Kidney capillary endothelial cell (primary cell): ENCODE measurements around the gene GMFB.
"Not testable (repeated sequence)": the region's sequence is repeated elsewhere in the genome, so short reads cannot be mapped to it uniquely, and the experiment has no call there.

Experiments
- DNase-seq: peaks from one replicate; pipeline ENCODE4 v3.0.0-alpha.2; 2018; ENCODE audit warnings: low spot score

Gene GMFB

DNA sequence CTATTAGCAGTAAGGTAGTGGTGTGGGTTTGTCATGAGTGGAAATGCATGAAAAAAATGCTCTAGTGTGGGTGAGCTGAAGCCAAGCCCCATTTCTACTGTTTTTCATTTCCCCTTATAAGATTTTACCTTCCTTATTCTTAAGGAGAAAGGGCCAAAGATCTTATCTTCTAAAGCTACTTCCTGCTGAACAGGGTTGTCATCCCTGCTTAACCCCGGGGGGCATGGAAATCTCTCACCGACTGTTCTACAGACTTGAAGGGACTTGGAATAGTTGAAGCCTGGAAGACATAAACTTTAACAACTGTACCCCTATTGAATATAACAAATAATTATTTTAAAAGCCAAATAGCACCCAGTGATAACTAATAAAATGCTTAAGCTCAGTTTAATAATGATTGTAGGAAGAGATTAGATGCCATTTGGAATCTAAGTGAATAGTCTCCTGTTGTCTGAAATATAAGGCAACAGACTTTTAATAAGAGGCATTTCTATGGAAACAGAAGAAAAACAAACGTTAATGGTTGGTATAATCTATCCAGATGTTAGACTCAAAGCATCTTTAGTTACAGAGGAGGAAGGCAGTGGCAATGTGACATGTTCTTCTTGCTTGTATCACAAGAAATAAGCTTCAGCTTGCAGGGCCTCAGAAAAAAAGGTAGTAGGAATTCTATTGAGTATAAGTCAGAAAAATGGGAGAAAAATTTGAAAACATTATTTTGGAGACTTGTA is 1.8 kb upstream of the GMFB start:
- DNase-seq: no peak

DNA sequence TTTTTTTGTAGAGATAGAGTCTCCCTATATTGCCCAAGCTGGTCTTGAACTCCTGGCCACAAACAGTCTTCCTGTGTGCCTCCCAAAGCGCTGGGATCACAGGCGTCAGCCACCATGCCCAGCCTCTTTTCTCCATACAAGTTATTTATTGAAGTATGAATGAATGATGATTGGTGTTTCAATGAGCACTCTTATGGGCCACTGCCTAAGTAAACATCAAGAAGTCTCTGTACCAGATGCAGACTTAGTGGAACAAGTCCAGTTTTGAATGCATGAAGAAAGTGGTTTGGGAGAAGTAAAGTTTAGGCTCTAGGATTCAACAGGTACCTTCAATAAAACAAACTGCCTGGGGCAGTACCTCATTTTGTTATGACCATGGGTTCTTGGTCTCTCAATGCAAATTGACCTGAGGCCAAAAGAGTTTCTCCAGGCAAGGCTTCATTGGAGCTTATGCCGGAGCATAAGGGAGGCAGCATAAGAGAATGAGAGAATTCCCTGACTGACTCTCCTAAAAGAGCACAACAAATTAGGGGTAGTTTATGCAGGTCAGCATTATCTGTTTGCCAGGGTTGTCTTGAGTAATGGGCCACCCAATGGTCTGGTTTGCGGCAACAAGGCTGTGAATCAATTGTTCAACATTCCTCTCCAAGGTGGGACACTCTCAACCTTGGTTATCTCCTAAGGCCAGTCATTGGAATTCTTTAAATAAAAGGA is 1.1 kb upstream of the GMFB start:
- DNase-seq: no peak

DNA sequence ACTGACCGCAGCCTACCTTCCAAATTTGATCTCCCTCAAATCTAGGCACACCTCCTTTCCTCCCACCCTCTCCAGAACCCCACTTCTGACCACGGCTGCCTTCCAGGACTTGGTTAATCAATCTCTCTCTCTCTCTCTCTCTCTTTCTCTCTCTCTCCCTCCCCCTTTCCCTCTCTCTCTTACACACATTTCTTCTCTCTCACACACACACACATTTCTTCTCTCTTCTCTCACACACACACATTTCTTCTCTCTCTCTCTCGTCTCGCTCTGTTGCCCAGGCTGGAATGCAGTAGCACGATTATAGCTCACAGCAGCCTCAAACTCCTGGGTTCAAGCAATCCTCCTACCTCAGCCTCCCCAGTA is 521 bp upstream of the GMFB start:
- DNase-seq: no peak

DNA sequence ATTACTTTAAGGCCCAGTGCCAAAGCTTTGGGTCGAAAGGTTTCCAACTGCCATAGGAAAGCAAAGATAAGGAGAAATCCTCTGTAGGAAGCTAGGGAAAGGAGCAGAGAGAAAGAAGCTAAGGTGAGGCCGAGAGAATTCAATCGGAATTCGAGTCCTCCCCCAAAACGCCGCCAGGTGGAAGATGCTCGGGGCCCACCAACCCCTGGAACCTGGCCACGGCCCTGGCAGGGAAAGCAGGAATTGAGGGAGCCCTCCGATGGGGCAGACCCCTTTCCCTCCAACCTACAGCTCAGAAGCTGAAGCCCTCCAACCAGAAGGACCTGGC is 498 bp downstream of the GMFB start:
- DNase-seq: no peak

DNA sequence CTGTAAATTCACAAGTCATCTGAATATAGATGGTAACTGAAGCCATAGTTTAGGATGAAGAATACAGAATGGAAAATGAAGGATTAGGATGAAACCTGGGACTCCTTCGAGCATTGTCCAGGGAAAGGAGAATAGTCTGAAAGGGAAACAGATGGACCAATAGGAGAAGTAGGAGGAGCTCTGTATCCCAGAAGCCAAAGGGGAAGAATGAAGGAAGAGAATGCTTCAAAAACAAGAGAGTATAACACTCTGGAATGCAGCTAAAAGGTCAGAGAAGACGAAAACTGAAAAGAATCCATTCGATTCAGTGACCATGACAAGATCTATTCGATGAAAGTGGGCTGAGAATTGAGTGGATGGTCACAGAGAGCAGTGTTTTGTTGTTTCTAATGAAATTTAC is 1.0 kb downstream of the GMFB start:
- peak; percentile 26 for DNase-seq

DNA sequence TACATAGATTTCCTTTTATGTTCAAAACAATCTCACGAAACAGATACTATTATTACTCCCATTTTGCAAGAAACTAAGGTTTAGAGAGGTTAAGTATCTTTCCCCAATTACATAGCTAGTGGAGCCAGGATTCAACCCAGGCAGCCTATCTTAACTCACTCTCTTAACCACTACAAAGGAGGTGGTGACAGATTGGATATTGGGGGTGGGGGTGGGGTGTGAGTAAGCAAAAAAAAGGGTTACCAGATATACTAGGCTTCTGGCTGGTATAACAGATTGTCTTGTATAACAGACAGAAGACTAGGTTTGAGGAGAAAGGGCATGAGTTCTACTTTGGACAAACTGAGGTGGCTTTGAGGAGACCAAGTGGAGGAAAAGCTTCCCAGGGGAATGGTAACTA is 2.1 kb downstream of the GMFB start:
- no peak for DNase-seq

DNA sequence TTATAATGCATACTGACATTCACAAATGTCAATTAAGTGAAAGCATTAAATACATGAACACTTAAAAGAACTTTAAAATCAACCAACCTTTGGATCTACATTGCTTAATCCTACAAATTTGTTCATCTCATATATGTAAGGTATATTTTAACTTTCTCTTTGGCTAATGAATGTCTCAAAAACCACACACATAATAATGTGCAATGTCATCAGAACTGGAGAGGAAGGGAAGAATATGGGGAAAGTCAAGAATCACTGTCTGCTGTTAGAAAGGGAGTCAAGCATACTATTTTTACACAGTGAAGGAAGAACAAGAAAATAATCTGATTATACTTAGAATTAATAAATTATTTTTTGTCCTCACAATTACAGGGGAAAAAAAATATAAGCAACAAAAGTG is 4.9 kb downstream of the GMFB start:
- no peak for DNase-seq

DNA sequence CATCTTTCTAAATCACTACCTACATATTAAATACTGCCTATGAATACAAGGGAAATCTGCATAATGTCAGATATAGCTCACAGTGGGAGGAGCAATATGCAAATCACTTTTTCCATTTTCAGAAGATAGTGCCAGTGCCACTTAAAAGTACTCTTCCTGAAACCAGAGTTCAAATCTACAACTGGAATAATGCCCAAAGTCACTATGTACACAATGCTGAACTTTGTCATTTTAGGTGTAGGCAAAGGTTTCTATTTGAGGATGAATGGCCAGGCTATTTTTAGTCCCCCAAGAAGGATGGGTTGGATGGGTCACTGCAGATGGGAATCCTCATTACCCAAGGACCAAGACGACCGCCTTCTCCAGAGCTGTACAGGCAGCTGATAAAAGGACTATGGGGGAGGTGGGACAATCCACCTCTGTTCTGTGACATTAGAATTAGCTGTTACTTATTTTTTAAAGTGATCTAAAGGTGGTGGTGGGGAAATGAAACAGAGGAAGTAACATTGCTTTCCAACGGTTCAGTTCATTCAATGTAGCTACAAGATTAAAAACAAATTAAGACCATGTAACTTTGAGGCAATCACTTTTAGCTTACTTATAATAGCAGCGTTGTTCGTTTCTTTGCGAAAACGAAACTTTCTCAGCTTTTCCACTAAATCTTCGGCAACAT is 5.6 kb downstream of the GMFB start:
- no peak for DNase-seq

DNA sequence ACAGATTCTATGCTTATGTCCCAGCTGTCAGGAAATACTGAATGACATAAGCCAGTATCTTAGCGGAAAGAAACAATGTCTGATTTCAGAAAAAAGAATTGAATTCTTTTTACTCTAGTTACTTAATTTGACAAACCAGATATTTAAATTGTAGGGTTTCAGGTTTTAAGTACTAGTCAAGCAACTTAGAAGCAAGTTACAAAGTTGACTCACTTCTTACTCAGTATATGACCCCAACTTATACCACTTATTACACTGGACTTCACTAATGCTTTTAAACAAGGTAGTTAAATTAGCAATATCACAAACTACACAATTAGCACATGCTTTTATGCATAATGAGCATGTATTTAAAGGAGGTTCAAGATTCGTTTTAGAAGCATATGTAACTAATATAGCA is 7.1 kb downstream of the GMFB start:
- DNase-seq: no peak

DNA sequence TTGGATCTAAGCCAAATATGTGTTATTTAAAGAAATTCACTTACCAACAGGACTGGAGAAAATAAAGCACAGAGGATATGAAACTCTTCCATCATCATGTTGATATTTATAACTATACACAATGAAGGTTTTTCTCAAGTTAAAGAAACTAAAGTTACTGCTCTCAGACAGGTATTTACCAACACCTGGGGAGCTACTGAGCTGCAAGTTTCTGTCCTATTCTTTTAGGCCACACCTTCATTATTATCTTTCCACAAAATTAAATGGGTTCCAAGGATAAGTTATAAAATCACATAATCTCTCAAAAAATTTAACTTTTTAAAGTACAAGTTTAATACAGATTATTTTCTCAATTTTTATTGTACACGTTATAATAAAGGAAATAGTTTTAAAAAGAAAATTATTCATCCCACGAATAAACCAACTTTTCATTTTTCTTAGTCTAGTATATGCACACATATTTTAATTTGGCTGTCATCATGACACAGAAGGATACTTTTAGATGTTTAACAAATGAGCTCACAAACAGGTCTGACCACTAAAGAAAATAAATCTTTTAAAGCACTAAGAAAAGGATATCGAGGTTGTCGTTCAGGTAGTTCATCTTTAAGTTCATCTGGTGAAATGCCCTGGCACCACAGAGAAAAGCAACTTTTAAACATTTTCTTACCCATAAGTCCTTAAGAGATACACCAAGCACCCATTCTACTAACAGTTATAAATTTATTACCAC is 7.8 kb downstream of the GMFB start:
- no peak for DNase-seq

DNA sequence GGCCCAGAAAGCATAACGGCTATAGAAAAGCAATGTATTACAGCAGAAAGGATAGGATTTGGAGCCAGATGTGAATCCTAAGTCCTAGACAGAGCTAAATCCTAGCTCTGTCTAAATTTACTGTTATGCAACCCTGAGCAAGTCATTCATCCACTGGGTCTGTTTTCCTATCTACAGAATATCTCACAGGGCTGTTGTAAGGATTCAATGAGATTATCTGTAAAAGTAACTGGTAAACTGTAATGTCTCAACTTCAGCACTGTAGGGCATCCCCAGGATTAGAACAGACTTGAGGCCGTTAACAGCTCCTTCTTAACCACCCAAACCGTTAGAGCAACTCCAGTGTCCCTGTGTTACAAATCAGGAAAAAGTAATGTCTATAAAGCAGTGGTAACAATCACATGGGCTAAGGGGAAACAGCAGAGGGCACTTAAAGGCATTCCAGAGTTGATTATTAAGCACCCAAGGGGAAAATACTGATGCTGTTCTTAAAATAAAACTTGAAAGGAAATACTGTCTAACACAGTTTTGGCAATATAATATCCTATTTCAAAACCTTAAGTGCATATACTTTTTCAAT is 10.1 kb downstream of the GMFB start:
- DNase-seq: no peak

DNA sequence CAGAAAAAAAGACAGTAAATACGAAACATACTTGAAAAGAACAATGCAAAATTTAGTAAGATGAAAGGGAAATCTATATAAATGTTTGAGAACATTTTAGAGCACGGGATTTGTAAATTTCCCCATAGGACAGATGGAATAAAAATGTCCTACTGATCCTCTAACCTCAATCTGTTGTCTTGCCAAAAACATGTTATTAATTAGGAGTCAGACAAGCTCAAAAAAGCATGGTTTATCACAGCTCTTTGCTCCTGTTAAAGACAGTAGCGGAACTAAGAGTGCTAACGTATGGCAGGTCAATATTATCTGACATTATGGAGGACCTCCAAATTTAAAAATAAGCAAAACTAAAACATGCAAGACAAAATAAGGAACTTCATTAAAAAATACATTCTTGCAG is 12.9 kb downstream of the GMFB start:
- no peak for DNase-seq

DNA sequence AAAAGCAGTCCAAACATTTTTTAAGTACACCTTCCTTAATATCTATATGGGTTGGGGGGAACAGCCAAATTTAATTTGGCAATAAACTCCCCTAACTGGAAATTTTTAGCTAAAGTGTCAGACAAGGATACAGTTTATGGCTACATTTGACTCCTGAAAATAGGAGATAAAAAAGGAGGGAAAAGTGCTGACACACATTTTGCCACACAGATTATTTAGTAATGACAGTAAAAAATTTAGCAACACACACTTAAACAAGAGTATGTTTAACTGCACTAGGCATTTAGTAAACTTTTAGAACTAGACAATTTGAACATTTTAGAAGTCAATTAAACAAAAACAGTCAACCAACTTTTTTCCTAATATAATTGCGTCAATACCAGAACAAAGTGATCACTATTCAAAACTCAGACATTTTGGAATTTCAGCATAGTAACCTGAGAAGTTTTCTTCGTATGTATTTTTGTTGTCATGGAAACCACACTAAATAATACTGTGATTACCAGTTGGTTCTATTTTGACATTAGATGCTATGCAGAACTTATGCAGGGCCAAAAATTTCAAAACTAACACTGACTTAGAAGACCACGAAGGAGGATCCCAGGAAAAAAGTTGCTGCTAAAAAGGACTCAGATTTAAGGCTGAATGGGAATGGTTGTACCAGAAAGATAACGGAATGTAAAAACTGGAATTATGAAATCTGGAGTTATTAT is 13.4 kb downstream of the GMFB start:
- no peak for DNase-seq

DNA sequence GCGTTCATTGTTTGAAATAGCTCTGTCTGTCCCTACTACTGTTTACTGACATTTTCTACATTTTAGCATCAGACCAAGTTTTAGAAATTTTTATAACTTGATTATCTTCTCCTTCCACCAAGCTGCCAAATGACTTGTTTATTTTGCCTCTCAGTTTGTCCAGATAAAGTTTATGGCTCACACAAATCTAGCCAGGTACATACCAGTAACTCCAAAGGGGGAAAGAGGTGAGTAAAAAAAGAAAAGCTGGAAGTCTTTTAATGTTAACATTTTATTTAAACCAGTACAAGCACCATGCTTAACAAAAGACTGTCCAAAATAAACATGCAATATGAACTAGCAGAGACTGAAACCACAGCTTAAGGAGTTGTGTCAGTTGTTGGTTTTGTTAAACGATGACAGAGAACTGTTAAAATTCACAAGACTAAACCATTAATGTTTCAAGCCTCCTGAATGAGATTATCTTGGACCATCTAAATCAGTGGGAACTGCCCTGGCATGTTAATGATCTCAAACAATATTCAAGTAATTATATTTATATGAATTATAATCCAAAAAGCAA is 14.5 kb downstream of the GMFB start:
- no peak for DNase-seq

DNA sequence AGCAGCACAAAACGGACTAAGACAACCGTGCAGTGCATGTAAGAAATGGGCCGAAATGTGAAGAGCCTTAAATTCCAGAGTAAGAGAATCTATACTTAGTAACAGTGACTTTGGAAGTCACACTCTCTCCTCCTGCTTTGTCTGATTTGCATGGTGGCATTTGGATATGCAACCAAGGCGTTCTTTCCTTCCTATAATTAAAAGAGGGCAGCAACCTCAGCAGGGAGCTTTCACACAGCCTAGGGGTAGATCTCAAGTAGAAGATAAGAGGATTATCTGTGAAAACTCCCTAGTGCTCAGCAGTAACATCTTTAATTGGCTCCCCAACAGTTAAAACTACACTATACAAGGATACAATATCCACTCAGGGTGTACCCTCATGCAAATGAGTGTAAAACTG is 16.5 kb downstream of the GMFB start:
- no peak for DNase-seq

DNA sequence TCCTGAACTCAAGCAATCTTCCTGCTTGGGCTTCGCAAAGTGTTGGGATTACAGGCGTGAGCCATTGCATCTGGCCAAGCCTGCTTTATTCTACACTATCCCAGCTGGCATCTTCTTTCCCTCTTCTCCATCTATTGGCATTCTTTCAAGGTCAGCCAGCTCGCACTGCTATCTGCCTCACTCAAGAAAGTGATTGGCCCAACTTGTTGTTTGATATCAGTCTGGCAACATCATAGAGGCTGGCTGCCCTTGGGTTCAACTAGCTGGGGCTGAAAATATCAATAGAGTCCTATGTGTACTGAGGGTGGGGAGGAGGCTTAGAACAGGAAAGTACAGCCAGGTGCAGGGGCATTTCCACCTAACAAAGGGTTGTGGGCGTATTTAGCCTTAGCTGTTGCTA is 17.1 kb downstream of the GMFB start:
- DNase-seq: no peak

DNA sequence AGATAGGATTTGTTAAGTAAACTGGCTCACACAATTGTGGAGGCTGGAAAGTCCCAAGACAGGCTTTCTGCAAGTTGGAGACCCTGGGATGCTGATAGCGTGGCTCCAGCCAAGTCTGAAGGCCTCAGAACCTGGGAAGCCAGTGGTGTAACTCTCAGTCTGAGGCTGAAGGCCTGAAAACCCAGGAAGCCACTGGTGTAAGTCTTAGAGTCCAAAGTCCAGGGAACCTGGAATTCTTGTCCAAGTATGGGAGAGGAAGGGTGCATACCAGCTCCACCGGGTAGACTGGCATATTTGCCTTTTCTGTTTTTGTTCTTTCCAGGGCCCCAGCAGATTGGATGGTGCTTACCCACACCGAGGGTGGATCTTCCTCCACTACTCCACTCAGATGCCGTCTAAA is 18.1 kb downstream of the GMFB start:
- DNase-seq: no peak

DNA sequence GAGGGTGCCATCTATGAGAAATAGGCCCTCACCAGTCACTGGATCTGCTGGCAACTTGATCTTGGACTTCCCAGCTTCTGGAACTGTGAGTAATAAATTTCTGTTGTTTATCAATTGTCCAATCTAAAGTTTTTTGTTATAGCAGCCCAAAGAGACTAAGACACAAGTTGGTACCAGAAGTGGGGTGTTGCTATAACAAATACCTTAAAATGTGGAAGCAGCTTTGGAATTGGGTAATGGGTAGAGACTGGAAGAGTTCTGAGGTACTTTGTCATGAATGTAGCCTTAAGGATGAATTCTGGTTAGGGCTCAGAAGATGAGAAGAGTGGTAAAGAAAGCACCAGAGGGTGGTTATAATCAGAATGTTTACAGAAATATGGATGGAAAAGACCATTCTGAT is 21.5 kb downstream of the GMFB start:
- DNase-seq: no peak

DNA sequence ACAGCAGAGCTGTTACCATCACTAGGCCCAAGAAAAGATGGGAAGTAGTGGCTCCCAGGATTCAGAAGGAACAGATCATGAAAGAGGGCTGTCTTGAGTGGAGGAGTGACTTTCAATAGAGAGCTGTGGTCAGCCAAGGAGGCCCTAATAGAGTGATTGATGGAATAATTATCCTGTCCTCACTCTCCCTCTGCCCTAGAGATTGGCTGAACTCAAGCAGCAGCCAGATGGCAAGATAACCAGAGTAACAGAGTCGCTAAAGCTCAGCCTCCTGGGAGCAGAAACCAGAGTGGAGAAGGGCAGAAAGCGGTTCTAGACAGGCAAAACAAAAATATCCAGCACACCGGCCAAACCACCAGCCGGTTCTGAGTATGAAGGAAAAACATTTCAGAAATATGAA is 23.1 kb downstream of the GMFB start:
- DNase-seq: no peak

DNA sequence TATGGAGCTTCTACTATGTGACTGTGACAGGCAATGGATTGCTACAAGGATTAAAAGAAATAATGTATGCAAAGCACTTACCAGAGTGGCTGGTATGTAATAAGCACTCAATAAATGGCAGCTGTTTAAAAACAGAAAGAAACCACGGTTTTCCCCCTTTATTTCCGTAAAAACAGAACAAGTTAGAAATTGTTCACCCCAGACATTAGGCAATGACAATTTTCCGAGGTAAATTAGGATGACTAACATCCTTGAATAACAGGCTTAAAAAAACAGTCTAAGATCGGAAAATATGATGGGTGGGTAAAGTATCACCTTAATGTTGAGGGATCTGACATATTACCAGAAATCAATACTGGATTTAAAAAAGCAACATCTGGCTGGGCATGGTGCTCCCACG is 26.7 kb downstream of the GMFB start:
- DNase-seq: no peak

DNA sequence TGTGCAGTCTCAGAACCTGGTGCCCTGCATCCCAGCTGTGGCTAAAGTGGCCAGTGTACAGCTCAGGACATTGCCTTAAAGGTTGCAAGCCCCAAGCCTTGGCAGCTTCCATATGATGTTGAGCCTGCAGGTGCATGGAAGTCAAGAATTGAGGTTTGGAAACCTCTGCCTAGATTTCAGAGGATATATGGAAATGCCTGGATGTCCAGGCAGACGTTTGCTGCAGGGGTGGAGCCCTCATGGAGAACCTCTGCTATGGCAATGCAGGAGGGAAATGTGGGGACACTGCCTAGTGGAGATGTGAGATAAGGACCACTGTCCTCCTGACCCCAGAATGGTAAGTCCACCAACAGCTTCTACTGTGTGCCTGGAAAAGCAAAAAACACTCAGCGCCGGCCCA is 29.7 kb downstream of the GMFB start:
- no peak for DNase-seq

DNA sequence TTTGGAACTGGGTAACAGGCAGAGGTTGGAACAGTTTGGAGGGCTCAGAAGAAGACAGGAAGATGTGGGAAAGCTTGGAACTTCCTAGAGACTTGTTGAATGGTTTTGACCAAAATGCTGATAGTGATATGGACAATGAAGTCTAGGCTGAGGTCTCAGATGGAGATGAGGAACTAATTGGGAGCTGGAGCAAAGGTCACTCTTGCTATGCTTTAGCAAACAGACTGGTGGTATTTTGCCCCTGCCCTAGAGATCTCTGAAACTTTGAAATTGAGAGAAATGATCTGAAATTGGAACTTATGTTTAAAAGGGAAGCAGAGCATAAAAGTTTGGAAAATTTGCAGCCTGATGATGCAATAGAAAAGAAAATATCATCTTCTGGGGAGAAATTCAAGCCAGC is 30.2 kb downstream of the GMFB start:
- not testable (repeated sequence) for DNase-seq
